Chondrocyte (in vitro differentiated cells): ENCODE data around the gene ANAPC2. TPM values are rescaled to one million over a fixed set of nuclear protein-coding genes. Genes with fewer than 3 reads are reported as not detected.

Source experiments
- DNase-seq: peaks from one replicate; pipeline ENCODE4 v3.0.0; 2021; ENCODE audit warnings: mixed read lengths, low spot score
- H3K27ac Mint-ChIP-seq: one replicate; pipeline ENCODE4 v1.8.0; 2021; ENCODE audit warnings: mild to moderate bottlenecking, moderate library complexity, mixed read lengths; ENCODE audit not compliant: unreplicated experiment
- H3K27me3 Mint-ChIP-seq: 2 replicates; pipeline ENCODE4 v1.8.0; 2021; ENCODE audit warnings: low read depth, mixed read lengths
- H3K36me3 Mint-ChIP-seq: 2 replicates; pipeline ENCODE4 v1.8.0; 2021; ENCODE audit warnings: low read depth, mixed read lengths
- H3K4me1 Mint-ChIP-seq: 2 replicates; pipeline ENCODE4 v1.8.0; 2021; ENCODE audit warnings: low read depth, mild to moderate bottlenecking, mixed read lengths
- H3K4me3 Mint-ChIP-seq: one replicate; pipeline ENCODE4 v1.8.0; 2021; ENCODE audit warnings: mild to moderate bottlenecking, moderate library complexity, mixed read lengths; ENCODE audit not compliant: unreplicated experiment
- H3K9me3 Mint-ChIP-seq: 2 replicates; pipeline ENCODE4 v1.8.0; 2021; ENCODE audit warnings: low read depth, mixed read lengths
- total RNA-seq: library from RNA; stranded (reverse); gene quantifications from 3 replicates; pipeline ENCODE4 v1.2.1, GENCODE V29; 2021
- TF ChIP-seq, protein P1 (sequence below): fragments of 200-600 bp; sonication (generic); IDR thresholded peaks from 2 replicates; pipeline ENCODE4 v1.5.0; 2021; ENCODE audit warnings: antibody characterized with exemption, mild to moderate bottlenecking, moderate library complexity

The ANAPC2 gene
- total RNA-seq, 1 donor from 2014 or later, result 41.0 TPM

DNA sequence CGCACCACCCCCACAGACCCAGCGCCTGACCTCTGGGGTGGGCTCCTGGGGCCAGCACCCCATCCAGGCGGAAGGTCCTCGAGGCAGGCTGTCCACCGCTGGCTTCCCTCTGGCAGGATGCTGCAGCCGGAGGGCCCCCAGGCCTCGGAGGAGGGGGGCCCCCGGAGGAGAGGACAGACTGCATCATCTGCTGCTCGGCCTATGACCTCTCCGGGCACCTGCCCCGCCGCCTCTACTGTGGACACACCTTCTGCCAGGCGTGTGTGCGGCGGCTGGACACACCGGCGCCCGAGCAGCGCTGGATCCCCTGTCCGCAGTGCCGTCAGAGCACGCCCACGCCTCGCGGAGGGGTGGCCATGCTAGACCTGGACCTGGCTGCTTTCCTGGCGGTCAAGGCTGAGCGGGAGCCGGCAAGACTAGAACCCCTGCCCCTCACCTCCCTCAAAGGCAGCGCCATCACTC, 40.2 kb upstream of the ANAPC2 start:
- no peaks in the 10 kb centered on the region for H3K9me3 Mint-ChIP-seq
- no peak overlapping the region for H3K27ac Mint-ChIP-seq
- H3K27me3 Mint-ChIP-seq, result peaks cover 2% of the 10 kb centered on the region
- no peak for DNase-seq
- TF ChIP-seq, protein P1, sequence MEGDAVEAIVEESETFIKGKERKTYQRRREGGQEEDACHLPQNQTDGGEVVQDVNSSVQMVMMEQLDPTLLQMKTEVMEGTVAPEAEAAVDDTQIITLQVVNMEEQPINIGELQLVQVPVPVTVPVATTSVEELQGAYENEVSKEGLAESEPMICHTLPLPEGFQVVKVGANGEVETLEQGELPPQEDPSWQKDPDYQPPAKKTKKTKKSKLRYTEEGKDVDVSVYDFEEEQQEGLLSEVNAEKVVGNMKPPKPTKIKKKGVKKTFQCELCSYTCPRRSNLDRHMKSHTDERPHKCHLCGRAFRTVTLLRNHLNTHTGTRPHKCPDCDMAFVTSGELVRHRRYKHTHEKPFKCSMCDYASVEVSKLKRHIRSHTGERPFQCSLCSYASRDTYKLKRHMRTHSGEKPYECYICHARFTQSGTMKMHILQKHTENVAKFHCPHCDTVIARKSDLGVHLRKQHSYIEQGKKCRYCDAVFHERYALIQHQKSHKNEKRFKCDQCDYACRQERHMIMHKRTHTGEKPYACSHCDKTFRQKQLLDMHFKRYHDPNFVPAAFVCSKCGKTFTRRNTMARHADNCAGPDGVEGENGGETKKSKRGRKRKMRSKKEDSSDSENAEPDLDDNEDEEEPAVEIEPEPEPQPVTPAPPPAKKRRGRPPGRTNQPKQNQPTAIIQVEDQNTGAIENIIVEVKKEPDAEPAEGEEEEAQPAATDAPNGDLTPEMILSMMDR, result no peak
- peaks cover 9% of the 10 kb centered on the region for H3K4me1 Mint-ChIP-seq
- H3K4me3 Mint-ChIP-seq, result no peak overlapping the region
- H3K36me3 Mint-ChIP-seq, result no peaks in the 10 kb centered on the region

DNA sequence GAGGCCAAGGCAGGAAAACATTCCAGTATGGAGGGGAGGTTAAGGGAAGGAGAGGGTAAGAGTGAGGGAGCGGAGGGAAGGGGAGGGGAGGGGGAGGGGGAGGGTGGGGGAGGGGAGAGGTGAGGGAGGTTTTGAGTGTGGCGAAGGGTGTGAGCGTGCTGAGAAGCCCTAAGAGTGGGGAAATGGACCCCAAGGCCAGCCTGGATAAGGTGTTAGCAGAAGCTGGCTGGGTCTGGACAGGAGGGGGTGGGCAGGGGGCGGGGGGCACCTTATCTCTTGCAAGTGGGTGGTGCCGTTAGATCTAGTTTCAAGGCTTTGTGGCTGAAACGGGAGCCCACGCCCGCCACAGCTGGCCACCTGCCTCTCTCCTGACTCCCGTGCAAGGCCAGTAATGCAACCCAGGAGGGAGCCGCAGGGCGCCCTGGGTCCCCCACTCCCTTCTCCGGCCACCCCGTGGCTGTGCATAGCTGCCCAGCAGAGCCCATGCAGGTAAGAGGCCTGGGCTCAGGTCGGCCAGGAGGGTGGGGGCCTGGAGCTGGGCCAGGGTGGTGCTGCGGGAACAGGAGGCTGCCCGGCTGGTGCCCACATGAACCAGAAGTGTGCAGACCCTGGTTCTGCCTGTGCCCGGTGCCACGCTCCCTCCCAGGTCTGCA, 39.6 kb upstream of the ANAPC2 start:
- no peak for DNase-seq
- Mint-ChIP-seq H3K4me1 (peaks cover 11% of the 10 kb centered on the region), H3K27me3 (peaks cover 2% of the 10 kb centered on the region), H3K4me3 (no peak overlapping the region), H3K9me3 (no peaks in the 10 kb centered on the region), H3K27ac (no peak overlapping the region), H3K36me3 (no peaks in the 10 kb centered on the region)
- TF ChIP-seq, protein P1, result no peak

DNA sequence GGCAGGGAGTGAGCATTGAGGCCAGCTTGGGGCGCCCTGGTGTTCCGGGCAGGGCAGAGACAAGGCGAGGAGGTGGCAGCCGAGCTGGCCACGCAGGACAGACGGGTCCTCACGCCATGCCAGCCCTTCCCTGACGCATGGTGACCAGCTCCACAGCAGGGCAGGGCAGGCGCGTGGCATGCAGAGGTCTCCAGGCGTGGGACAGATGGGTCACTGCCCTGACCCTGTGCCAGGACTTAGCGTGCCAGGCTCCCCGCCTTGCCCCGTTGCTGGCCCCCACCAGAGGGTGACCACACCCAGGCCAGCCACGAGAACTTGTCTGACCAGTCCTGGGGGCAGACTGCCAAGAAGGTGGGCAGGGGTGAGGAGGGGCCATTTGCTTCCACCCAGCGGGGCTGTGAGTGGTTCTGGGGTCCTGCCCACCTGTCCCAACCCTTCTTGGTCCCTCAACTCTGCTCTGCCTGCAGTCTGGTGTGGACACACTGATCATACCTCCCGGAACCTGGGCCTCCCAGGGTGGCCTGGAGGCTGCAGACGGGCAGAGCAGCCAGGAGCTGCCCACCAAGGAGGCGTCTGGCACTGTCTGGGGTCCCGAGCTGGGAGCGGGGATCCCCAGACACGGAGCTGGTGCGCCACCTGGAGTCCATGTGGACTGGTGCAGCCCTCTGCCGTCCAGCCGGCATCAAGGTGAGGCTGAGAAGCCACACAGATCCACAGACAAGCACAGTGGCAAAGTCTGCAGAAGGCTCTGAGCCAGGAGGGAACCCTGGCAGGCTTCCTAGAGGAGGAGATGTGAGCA, 38.9 kb upstream of the ANAPC2 start, which contains the start of gene RNF224:
Gene RNF224 (plus strand): TSS at position 449 of the 799 bp plus-strand sequence. CDS start 834 bp downstream, outside the sequence.
- no peaks in the 10 kb centered on the region for H3K36me3 Mint-ChIP-seq
- peaks cover 2% of the 10 kb centered on the region for H3K27me3 Mint-ChIP-seq
- H3K4me1 Mint-ChIP-seq, result peaks cover 13% of the 10 kb centered on the region
- H3K9me3 Mint-ChIP-seq, result no peaks in the 10 kb centered on the region
- no peak within 1 kb of the TSS for H3K4me3 Mint-ChIP-seq
- TF ChIP-seq, protein P1, result peak; percentile 92
- peak within 1 kb of the TSS; percentile 45 for H3K27ac Mint-ChIP-seq
- no peak for DNase-seq

- DNase-seq, result no peak
- peak overlapping the region; percentile 45 for H3K27ac Mint-ChIP-seq
- H3K4me3 Mint-ChIP-seq, result no peak overlapping the region
- no peaks in the 10 kb centered on the region for H3K9me3 Mint-ChIP-seq
- peaks cover 13% of the 10 kb centered on the region for H3K4me1 Mint-ChIP-seq
- H3K36me3 Mint-ChIP-seq, result no peaks in the 10 kb centered on the region
- peaks cover 2% of the 10 kb centered on the region for H3K27me3 Mint-ChIP-seq
- TF ChIP-seq, protein P1, result no peak
These were observed 38.1 kb upstream of the ANAPC2 start for GRCh38 chr9:137226338-137227053.
